ENCODE data around the gene PADI4.

DNA sequence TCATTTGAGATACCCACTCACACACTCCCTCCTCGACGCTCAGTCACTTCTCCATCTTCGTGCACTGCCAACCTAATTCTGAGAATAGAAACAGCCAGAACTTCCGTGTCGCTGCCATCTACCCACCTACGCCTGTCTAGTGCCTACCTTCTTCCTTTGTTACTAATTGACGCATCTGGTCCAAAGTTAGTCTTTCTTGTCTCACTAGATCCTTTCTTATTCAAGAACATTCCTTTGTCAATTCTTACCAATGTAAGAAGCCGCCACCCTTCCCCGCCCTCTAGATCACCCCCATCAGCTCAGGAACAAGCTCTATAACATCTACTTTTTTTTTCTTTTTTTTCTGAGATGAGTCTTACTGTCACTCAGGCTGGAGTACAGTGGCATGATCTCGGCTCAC is 67.7 kb downstream of the PADI4 start:
- TF ChIP-seq, protein P1, sequence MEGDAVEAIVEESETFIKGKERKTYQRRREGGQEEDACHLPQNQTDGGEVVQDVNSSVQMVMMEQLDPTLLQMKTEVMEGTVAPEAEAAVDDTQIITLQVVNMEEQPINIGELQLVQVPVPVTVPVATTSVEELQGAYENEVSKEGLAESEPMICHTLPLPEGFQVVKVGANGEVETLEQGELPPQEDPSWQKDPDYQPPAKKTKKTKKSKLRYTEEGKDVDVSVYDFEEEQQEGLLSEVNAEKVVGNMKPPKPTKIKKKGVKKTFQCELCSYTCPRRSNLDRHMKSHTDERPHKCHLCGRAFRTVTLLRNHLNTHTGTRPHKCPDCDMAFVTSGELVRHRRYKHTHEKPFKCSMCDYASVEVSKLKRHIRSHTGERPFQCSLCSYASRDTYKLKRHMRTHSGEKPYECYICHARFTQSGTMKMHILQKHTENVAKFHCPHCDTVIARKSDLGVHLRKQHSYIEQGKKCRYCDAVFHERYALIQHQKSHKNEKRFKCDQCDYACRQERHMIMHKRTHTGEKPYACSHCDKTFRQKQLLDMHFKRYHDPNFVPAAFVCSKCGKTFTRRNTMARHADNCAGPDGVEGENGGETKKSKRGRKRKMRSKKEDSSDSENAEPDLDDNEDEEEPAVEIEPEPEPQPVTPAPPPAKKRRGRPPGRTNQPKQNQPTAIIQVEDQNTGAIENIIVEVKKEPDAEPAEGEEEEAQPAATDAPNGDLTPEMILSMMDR (IDR thresholded peaks at IDR 0.05): no peak
- no peak for TF ChIP-seq ETV6 (CRISPR knock-in tag; IDR thresholded peaks at IDR 0.05)
- TF ChIP-seq, protein P2, sequence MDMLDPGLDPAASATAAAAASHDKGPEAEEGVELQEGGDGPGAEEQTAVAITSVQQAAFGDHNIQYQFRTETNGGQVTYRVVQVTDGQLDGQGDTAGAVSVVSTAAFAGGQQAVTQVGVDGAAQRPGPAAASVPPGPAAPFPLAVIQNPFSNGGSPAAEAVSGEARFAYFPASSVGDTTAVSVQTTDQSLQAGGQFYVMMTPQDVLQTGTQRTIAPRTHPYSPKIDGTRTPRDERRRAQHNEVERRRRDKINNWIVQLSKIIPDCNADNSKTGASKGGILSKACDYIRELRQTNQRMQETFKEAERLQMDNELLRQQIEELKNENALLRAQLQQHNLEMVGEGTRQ (CRISPR knock-in tag; IDR thresholded peaks at IDR 0.05): no peak
- TF ChIP-seq KAT7 (CRISPR knock-in tag; IDR thresholded peaks at IDR 0.05; ENCODE audit: borderline replicate concordance): no peak
- TF ChIP-seq, protein P3, sequence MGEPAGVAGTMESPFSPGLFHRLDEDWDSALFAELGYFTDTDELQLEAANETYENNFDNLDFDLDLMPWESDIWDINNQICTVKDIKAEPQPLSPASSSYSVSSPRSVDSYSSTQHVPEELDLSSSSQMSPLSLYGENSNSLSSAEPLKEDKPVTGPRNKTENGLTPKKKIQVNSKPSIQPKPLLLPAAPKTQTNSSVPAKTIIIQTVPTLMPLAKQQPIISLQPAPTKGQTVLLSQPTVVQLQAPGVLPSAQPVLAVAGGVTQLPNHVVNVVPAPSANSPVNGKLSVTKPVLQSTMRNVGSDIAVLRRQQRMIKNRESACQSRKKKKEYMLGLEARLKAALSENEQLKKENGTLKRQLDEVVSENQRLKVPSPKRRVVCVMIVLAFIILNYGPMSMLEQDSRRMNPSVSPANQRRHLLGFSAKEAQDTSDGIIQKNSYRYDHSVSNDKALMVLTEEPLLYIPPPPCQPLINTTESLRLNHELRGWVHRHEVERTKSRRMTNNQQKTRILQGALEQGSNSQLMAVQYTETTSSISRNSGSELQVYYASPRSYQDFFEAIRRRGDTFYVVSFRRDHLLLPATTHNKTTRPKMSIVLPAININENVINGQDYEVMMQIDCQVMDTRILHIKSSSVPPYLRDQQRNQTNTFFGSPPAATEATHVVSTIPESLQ (CRISPR knock-in tag; IDR thresholded peaks at IDR 0.05): no peak
- TF ChIP-seq, protein P4, sequence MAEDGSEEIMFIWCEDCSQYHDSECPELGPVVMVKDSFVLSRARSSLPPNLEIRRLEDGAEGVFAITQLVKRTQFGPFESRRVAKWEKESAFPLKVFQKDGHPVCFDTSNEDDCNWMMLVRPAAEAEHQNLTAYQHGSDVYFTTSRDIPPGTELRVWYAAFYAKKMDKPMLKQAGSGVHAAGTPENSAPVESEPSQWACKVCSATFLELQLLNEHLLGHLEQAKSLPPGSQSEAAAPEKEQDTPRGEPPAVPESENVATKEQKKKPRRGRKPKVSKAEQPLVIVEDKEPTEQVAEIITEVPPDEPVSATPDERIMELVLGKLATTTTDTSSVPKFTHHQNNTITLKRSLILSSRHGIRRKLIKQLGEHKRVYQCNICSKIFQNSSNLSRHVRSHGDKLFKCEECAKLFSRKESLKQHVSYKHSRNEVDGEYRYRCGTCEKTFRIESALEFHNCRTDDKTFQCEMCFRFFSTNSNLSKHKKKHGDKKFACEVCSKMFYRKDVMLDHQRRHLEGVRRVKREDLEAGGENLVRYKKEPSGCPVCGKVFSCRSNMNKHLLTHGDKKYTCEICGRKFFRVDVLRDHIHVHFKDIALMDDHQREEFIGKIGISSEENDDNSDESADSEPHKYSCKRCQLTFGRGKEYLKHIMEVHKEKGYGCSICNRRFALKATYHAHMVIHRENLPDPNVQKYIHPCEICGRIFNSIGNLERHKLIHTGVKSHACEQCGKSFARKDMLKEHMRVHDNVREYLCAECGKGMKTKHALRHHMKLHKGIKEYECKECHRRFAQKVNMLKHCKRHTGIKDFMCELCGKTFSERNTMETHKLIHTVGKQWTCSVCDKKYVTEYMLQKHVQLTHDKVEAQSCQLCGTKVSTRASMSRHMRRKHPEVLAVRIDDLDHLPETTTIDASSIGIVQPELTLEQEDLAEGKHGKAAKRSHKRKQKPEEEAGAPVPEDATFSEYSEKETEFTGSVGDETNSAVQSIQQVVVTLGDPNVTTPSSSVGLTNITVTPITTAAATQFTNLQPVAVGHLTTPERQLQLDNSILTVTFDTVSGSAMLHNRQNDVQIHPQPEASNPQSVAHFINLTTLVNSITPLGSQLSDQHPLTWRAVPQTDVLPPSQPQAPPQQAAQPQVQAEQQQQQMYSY (CRISPR knock-in tag; IDR thresholded peaks at IDR 0.05): no peak
- TF ChIP-seq, protein P5, sequence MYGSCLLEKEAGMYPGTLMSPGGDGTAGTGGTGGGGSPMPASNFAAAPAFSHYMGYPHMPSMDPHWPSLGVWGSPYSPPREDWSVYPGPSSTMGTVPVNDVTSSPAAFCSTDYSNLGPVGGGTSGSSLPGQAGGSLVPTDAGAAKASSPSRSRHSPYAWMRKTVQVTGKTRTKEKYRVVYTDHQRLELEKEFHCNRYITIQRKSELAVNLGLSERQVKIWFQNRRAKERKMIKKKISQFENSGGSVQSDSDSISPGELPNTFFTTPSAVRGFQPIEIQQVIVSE (CRISPR knock-in tag; IDR thresholded peaks at IDR 0.05; ENCODE audit: borderline replicate concordance): no peak
- TF ChIP-seq PRRX2 (CRISPR knock-in tag; IDR thresholded peaks at IDR 0.05): no peak
- no peak for TF ChIP-seq ATF1 (CRISPR knock-in tag; IDR thresholded peaks at IDR 0.05)
